ENCODE measurements around the gene P2RX6.
"Not testable (repeated sequence)": the region's sequence is repeated elsewhere in the genome, so short reads cannot be mapped to it uniquely, and the experiment has no call there.

P2RX6 gene

DNA sequence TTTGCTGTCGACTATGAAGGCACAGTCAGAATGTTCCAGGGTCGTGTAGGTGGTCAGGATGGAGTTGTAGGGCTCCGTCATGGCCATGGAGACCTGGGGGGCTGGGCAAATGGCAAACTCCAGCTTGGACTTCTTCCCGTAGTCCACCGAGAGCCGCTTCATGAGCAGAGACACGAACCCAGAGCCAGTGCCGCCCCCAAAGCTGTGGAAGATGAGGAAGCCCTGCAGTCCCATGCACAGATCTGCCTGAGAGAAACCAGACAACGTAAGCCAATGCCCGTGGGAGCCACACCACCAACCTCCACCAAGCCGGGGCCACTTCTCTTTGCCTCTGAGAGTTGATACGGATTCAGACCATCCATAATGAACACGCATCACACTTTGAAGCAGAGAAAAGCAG is 5.8 kb upstream of the P2RX6 start:
- not testable (repeated sequence) for H3K27me3 Mint-ChIP-seq; H3K9me3 Mint-ChIP-seq; H3K4me3 Mint-ChIP-seq; H3K36me3 Mint-ChIP-seq (ENCODE audit: low read depth); H3K27ac Mint-ChIP-seq; H3K4me1 Mint-ChIP-seq (ENCODE audit: low read depth)
- intact Hi-C loops (cut with micrococcal nuclease): loop anchor here (10.0 kb wide), 1 partner anchor 124 kb away; no protein-coding TSS in a partner anchor

DNA sequence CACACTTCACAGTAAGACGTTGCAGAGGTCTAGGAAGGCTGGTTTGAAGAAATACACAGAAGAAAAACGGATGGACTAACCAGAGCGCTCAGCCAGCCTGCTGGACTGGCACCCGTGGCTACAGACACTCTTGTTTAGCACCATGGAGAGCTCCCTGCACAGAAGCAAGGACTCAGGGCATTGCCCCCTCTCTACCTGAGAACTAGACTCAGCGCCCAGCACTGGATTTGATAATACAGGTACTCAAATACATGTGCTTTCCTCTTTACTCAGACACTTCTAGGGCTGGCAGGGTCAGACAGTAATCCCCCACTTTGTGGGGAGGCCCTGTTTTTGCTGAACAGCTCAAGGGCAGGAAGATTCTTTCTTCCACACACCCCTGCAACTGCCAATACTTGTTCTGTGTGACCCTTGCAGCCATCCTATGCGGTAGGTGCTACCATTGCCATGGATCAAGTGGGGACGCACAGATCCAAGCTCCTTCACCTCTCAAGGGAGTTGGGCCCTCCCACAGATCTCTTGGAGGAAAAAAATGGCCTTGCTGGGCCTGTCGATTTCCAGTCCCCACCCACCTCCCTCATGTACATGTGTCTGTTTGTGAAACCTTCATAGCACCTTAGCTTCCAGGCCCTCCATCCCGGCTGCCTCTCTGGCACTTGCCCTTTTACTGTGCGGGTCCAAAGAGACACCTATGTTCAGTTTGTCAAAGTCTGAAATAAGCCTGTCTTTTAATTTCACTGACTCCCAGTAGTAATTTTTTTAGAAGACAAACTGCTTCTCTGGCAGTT is 5.1 kb upstream of the P2RX6 start:
- Mint-ChIP-seq H3K27me3 (peaks cover 15% of the 10 kb centered on the region), H3K4me1 (ENCODE audit: low read depth) (peaks cover 12% of the 10 kb centered on the region), H3K9me3 (no peaks in the 10 kb centered on the region), H3K27ac (no peak overlapping the region), H3K36me3 (ENCODE audit: low read depth) (no peaks in the 10 kb centered on the region), H3K4me3 (no peak overlapping the region)
- intact Hi-C loops (cut with micrococcal nuclease): loop anchor here (10.0 kb wide), 1 partner anchor 125 kb away; no protein-coding TSS in a partner anchor

DNA sequence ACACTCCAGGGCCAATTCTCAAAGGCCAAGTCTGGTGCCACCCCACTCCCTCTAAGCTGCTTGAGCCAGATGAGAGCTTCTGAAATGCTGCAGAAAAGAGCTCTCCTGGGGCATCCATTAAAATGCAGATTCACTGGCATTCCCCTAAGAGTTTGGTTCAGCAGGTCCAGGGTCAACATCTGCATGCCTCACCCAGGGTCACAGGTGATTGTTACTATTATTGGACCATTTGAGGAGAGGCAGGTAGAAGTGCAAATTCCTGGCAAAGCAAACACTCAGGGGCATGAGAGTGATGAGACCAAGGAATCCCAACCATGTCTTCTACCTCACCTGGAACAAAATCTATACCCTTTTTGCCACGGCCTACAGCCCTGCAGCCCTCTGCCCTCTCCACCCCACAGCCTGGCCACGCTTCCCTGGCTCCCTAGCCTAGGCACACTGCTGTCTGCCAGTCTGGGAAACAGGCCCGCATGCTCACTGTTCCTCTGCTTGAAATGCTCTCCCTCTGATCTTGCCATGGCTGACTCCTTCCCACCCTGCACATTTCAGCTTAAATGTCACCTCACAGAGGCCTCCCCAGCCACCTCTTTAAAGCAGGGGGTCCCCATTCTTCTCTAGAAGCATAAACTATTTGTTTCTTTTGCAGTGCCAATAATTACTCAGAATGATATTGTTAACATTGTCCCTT is 4.4 kb upstream of the P2RX6 start:
- no peak overlapping the region for H3K4me3 Mint-ChIP-seq
- H3K27ac Mint-ChIP-seq: no peak overlapping the region
- peaks cover 18% of the 10 kb centered on the region for H3K4me1 Mint-ChIP-seq (ENCODE audit: low read depth)
- intact Hi-C loops (cut with micrococcal nuclease): no loop called here
- H3K27me3 Mint-ChIP-seq: peaks cover 21% of the 10 kb centered on the region
- H3K9me3 Mint-ChIP-seq: no peaks in the 10 kb centered on the region
- no peaks in the 10 kb centered on the region for H3K36me3 Mint-ChIP-seq (ENCODE audit: low read depth)

DNA sequence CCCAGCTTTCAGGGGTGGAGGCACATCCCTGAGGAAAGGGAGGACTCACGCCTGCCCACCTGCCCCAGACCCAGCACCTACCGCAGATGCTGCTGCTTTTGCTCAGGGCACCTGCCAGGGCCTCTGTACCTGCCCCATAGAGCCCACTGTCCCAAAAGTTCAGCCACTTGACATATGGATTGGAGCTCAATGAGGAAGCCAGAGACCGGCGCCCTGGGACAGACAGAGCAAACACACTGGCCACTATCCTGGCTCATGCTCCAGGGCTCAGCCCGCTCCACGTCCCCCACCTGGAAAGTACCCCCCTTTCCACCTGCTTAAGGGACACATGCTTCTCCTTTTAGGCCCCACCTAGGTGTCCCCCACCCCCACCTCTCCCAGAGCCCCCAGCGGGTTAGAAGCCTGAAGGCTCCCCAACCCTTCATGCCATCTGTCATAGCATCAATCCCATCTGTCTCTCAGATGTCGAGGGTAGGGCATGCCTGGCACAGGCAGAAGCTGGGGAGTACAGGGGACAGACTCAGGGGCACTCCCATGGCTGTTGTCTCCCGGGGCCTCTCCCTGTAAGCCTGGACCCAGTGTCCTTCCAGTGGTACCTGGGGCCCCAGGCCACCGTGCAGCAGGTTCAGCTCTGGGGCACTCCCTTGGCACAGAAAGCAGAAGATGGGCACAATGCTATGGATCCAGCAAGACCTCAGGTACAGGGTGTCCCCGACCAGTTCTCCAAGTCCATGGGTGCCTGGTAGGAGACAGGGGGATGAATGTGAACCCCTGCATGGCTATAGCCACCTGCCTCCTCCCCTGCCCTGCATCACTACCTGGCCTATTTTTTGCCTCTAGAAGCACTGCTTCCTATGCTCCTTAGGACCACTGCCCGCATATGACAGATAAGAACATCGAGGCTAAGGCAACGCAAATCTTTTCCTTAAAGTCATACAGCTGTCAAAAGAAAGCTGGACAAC is 2.2 kb upstream of the P2RX6 start:
- intact Hi-C loops (cut with micrococcal nuclease): no loop called here
- Mint-ChIP-seq H3K36me3 (ENCODE audit: low read depth) (no peaks in the 10 kb centered on the region), H3K4me1 (ENCODE audit: low read depth) (peaks cover 18% of the 10 kb centered on the region), H3K27me3 (peaks cover 35% of the 10 kb centered on the region), H3K4me3 (no peak overlapping the region), H3K27ac (no peak overlapping the region), H3K9me3 (no peaks in the 10 kb centered on the region)

DNA sequence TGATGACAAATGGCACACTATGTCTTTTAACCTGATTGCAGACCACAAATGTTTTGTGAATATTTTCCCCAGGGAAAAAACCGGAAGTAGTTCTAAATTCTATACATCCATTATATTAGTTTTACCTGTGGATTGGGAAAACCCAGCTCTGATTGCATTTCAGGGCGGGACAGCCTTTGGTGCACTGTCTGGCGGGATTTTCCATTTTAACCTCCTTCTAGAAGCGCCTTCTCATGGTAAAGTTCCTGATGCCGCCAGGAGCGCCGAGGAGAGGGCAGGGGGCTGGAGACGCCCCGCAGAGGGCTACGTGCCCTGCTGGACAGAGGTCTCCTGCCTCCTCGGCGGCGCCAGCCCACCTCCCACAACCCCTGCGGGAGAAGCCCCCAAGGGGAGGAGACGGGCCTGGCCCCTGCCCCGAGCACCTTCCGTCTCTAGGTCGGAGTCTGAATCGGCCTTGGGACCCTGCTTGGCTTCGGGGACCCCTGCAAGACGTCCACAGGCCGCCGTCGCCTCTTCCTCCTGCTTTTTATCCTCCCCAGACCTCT is 1.2 kb upstream of the P2RX6 start:
- H3K27ac Mint-ChIP-seq: peak overlapping the region; percentile 81
- no peaks in the 10 kb centered on the region for H3K36me3 Mint-ChIP-seq (ENCODE audit: low read depth)
- H3K4me1 Mint-ChIP-seq (ENCODE audit: low read depth): peaks cover 18% of the 10 kb centered on the region
- H3K27me3 Mint-ChIP-seq: peaks cover 38% of the 10 kb centered on the region
- intact Hi-C loops (cut with micrococcal nuclease): no loop called here
- no peaks in the 10 kb centered on the region for H3K9me3 Mint-ChIP-seq
- H3K4me3 Mint-ChIP-seq: peak overlapping the region; percentile 71

DNA sequence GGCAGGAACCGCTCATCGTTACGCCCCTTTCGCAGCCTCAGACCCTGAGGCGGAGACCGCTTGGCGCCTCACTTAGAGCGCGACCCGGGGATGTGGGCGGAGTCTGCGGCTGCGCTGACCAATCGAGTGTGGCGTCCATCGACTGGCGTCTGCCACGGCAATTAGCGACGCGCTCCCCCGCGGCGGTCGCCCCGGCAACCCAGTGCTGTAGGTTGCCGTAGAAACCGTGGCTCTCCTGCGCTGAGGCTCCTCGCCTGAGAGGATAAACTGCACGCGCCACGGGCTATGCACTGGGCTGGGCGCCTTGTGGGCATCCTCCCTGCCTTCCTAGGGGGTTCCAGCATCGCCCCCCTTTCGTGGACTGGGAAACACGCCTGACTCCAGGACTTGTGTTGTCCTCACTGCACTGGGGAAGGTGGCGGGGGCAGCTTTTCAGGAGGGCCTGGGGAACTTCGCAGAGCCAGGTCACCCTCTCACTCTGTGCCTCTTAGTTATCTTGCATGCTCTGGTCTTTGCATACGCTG is 701 bp upstream of the P2RX6 start:
- peak overlapping the region; percentile 81 for H3K27ac Mint-ChIP-seq
- intact Hi-C loops (cut with micrococcal nuclease): no loop called here

DNA sequence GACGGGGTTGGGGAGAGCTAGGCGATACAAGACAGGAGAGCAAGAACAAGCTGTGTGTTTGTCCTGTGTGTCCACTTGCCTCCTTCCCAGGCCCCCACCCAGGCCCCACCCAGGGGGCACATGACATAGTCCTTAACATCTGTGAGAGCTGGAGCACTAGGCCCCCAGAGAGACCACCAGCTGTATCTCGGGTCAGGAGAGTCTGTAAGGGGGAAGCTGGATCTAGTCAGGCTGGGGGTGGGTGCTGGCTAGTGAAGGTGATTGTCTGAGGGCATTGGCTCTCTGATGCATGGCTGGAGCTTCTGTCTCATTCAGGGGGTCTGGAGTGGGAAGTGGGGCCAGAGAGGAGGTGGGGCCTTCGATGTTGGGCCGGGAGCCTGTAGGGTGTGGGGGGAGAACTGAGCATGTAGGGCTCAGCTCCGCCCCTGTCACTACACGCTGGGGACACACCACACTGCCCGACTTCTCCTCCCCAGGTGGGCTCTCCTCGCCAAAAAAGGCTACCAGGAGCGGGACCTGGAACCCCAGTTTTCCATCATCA is 571 bp downstream of the P2RX6 start:
- Mint-ChIP-seq H3K9me3 (no peaks in the 10 kb centered on the region), H3K4me1 (ENCODE audit: low read depth) (peaks cover 18% of the 10 kb centered on the region), H3K27me3 (peaks cover 50% of the 10 kb centered on the region), H3K27ac (peak overlapping the region; percentile 81), H3K36me3 (ENCODE audit: low read depth) (no peaks in the 10 kb centered on the region), H3K4me3 (peak overlapping the region; percentile 71)
- intact Hi-C loops (cut with micrococcal nuclease): no loop called here

More for the DNA sequence above, 701 bp upstream of the P2RX6 start:
- peak overlapping the region; percentile 71 for H3K4me3 Mint-ChIP-seq
- H3K27me3 Mint-ChIP-seq: peaks cover 43% of the 10 kb centered on the region
- H3K4me1 Mint-ChIP-seq (ENCODE audit: low read depth): peaks cover 18% of the 10 kb centered on the region
- no peaks in the 10 kb centered on the region for H3K9me3 Mint-ChIP-seq
- H3K36me3 Mint-ChIP-seq (ENCODE audit: low read depth): no peaks in the 10 kb centered on the region

DNA sequence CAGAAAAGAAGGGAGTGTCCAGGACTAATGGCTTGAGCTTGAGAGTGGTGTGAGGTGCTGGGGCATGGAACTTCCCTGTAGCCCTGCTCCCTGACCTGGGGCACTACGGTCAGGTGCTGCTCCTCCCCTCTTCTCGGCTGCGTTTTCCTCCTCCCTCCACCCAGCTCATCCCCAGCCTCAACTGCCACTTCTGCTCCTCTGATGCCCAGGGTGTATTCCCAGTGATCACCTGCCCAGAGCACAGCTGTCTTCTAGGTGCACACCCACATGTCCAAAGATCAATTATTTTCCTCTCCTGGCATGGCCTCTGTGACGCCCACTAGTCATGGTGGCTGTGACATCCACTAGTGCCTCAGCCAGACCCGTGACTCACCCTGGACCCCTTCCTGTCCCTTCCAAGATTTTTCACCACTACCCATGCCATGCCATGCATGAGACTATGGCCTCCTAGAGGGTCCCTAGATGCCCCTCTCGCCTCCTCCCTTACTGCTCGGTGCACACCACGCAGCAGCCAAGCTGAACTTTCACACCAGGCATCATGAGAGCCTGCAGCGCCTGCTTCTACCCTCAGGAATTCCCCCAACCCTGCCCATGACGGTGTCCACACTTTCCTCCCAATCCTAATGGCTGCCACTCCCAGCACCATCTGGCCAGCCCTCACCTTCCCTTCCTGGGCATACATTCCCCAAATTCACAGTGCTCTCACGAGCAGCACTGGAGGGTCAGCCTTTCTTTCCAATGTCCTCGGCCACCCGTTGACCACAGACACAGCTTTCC is 1.9 kb downstream of the P2RX6 start:
- Mint-ChIP-seq H3K4me1 (ENCODE audit: low read depth) (peaks cover 18% of the 10 kb centered on the region), H3K9me3 (no peaks in the 10 kb centered on the region), H3K27me3 (peaks cover 52% of the 10 kb centered on the region), H3K4me3 (no peak overlapping the region), H3K27ac (no peak overlapping the region), H3K36me3 (ENCODE audit: low read depth) (no peaks in the 10 kb centered on the region)
- intact Hi-C loops (cut with micrococcal nuclease): no loop called here

DNA sequence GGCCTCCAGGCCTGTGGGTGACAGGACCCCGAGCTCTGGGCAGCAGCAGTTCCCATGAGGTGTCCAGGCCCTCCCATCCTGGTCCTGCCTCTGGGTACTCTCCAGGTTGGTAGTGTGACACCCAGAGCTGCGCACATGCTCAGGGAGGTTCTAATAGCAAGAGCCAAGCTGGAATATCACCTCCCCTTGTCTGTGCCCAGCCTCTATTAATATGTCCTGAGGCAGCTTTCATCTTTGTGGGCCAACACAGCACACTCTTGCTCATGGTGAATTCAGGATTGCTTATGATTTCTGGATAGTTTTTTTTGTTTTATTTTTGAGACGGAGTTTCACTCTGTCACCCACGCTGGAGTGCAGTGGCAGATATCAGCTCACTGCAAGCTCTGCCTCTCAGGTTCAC is 3.3 kb downstream of the P2RX6 start:
- H3K27ac Mint-ChIP-seq: no peak overlapping the region
- no peak overlapping the region for H3K4me3 Mint-ChIP-seq
- H3K27me3 Mint-ChIP-seq: peaks cover 51% of the 10 kb centered on the region
- H3K36me3 Mint-ChIP-seq (ENCODE audit: low read depth): no peaks in the 10 kb centered on the region
- H3K4me1 Mint-ChIP-seq (ENCODE audit: low read depth): peaks cover 18% of the 10 kb centered on the region
- no peaks in the 10 kb centered on the region for H3K9me3 Mint-ChIP-seq
- intact Hi-C loops (cut with micrococcal nuclease): no loop called here

DNA sequence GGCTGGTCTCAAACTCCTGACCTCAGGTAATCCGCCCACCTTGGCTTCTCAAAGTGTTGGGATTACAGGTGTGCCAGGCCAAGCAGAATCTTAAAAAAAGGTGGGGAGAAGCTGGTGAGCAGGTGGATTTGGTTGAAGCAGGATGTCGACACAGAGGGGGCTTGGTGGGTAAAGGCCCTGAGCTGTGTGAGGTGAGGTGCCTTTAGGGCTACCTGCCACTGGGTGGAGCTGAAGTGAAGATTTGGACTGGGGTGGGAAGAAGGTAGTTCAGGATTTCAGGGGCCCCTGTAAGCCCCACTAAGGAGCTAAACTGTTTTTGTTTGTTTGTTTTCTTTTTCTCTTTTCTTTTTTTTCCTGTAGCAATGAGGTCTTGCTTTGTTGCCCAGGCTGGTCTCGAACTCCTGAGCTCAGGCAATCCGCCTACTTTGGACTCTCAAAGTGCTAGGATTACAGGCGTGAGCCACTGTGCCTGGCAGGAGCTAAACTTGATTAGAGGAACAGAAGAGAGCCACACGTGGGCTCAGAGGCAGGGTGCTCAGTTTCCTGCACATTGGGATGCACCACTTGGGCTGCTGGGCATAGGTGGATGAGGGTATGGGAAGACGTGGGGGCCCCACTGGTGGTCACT is 6.0 kb downstream of the P2RX6 start:
- intact Hi-C loops (cut with micrococcal nuclease): no loop called here
- no peaks in the 10 kb centered on the region for H3K4me1 Mint-ChIP-seq (ENCODE audit: low read depth)
- H3K27ac Mint-ChIP-seq: no peak overlapping the region
- no peak overlapping the region for H3K4me3 Mint-ChIP-seq
- no peaks in the 10 kb centered on the region for H3K36me3 Mint-ChIP-seq (ENCODE audit: low read depth)
- no peaks in the 10 kb centered on the region for H3K9me3 Mint-ChIP-seq
- H3K27me3 Mint-ChIP-seq: peaks cover 34% of the 10 kb centered on the region

DNA sequence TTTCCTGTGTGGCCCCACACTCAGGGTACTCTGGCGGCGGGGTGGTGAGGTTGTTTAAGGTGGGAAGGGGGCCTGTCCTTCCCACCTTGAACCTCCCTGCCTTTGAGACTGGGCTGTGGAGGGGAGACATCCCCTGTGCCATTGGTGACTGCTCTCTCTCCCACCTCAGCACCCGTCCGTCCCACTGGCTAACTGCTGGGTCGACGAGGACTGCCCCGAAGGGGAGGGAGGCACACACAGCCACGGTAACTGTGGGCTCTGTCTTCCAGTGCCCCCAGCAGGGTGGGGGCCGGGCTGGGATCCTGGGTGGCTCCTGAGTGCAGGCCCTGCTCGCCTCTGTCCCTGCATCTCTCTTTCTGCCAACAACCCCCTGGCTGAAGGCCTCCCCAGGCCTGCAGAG is 7.5 kb downstream of the P2RX6 start:
- Mint-ChIP-seq H3K4me1 (ENCODE audit: low read depth) (no peaks in the 10 kb centered on the region), H3K27ac (peak overlapping the region; percentile 7), H3K9me3 (no peaks in the 10 kb centered on the region), H3K4me3 (no peak overlapping the region), H3K27me3 (peaks cover 21% of the 10 kb centered on the region), H3K36me3 (ENCODE audit: low read depth) (no peaks in the 10 kb centered on the region)
- intact Hi-C loops (cut with micrococcal nuclease): no loop called here

DNA sequence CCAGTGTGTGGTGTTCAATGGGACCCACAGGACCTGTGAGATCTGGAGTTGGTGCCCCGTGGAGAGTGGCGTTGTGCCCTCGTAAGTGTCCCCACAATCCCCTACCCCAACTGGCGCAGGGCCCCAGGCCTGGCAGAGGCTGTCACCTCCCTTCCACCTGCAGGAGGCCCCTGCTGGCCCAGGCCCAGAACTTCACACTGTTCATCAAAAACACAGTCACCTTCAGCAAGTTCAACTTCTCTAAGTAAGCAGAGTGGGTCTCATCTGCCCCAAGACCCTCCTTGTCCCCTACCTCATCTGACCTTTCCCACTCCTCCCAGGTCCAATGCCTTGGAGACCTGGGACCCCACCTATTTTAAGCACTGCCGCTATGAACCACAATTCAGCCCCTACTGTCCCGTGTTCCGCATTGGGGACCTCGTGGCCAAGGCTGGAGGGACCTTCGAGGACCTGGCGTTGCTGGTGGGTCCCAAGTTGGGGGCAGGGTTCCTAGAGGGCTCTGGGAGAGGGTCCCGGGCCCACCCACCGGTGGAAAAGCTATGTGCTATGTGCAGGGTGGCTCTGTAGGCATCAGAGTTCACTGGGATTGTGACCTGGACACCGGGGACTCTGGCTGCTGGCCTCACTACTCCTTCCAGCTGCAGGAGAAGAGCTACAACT is 8.1 kb downstream of the P2RX6 start:
- H3K9me3 Mint-ChIP-seq: no peaks in the 10 kb centered on the region
- H3K27ac Mint-ChIP-seq: peak overlapping the region; percentile 7

More for the DNA sequence above, 8.1 kb downstream of the P2RX6 start:
- intact Hi-C loops (cut with micrococcal nuclease): no loop called here
- peaks cover 19% of the 10 kb centered on the region for H3K27me3 Mint-ChIP-seq
- no peak overlapping the region for H3K4me3 Mint-ChIP-seq
- no peaks in the 10 kb centered on the region for H3K36me3 Mint-ChIP-seq (ENCODE audit: low read depth)
- H3K4me1 Mint-ChIP-seq (ENCODE audit: low read depth): no peaks in the 10 kb centered on the region
